ENCODE data around the gene CCSER2.
"Not testable (repeated sequence)": the region's sequence is repeated elsewhere in the genome, so short reads cannot be mapped to it uniquely, and the experiment has no call there.

Gene CCSER2

DNA sequence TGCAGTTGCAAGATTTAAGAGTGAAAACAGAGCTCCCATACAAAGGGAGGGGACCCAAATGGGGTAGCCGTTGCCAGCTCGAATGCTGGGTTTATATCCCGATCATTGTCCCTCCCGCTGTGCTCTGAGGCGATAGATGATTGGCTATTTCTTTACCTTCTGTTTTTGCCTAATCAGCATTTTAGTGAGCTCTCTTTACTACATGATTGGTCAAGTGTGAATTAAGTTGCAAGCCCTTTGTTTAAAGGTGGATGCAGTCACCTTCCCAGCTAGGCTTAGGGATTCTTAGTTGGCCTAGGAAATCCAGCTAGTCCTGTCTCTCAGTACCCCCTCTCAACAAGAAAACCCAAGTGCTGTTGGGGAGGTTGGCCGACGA is 197.4 kb downstream of the CCSER2 start:
- not testable (repeated sequence) for DNase-seq

DNA sequence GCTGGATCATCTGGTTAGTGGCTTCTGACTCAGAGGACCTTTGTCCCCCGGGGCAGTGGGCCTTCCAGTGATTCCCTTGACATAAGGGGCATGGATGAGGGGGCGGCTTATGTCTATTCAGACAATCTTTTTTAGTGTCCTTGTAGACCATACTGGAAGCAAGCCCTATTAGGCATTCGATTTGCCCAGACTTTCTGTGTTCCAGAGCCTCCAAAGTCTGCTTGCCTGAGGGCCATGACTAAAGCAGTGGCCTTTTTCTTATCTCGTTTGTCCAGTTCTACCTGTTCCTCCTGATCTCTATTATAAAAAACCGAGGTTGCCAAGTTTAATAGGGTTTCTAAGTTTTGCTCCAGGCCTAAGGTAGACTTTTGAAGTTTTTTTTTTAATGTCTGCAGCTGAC is 199.0 kb downstream of the CCSER2 start:
- not testable (repeated sequence) for DNase-seq

DNA sequence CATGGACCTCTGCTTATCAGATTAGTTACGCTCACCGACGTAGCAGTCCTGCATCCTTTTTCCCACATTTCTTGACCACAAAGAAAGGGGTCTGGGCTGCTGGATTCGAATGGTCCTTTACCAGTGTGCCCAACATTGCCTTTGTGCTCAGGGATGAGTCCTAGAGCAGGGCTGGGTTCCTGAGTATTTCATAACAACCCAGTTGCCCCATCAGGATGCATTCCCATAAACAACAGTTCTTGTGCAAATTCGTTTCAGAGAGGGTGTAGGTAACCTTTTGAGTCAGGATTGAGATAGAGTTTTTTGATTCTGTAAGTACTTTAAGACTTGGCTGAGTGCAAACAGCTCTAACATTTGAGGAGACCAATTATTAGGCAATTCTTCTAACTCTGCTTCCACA is 200.1 kb downstream of the CCSER2 start:
- not testable (repeated sequence) for DNase-seq

DNA sequence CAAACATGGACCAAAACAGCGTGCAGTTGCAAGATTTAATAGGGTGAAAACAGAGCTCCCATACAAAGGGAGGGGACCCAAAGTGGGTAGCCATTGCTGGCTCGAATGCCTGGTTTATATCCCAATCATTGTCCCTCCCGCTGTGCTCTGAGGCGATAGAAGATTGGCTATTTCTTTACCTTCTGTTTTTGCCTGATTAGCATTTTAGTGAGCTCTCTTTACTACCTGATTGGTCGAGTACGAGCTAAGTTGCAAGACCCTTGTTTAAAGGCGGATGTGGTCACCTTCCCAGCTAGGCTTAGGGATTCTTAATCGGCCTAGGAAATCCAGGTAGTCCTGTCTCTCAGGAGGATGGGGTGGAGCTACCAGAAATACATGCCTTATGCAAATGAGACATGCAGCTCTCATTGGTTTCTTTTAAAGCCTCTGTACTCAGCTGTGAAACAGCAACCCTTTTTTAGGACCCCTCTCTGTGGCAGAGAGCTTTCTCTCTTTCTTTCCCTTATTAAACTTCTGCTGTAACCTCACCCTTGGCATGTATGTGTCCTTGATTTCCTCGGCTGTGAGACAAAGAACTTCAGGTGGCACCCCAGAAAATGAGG is 202.4 kb downstream of the CCSER2 start:
- no peak for DNase-seq

DNA sequence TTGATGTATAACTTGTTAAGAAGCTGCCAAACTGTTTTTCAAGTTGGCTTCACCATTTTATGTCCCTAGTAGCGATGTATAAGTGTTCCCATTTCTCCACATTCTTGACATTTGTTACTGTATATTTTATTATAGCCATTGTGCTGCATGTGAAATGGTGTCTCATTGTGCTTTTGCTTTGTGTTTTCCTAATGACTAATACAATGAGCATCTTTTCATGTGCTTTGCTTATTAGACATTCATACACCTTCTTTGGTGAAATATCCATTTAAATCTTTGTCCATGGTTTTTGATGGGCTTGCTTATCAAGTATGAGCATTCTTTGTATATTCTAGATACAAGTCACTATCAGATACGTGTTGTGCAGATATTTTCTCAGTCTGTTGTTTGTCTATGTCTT is 203.0 kb downstream of the CCSER2 start:
- no peak for DNase-seq

DNA sequence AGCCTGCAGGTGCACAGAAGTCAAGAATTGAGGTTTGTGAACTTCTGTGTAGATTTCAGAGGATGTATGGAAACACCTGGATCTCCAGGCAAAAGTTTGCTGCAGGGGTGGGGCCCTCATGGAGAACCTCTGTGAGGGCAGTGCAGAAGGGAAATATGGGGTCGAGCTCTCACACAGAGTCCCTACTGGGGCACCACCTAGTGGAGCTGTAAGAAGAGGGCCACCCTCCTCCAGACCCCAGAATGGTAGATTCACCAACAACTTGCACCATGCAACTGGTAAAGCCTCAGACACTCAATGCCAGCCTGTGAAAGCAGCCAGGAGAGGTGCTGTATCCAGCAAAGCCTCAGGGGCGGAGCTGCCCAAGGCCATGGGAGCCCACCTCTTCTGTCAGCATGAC is 205.8 kb downstream of the CCSER2 start:
- DNase-seq, result no peak

DNA sequence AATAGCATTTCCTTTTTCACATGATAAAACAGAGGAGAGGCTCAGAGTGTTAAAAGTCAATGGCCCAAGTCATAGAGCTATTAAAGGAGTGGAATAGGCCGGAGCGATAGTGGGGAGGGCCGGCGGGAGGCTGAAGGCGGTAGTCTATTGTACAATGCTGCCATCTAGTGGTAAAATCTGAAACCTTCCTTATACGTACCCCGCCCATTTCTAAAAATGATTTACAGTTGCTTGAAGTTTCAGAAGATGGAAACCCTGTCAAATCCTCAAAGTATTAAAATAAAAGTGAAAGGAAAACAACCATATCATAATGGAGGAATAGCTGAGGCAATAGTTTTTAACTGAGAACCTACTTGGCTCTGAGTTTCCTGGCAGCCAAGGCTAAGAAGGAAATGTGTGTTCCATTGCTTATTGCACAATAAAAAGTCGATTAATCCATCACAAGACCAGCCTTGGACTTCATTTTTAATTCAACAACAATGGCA is 209.1 kb downstream of the CCSER2 start:
- peak; percentile 77 to 88 (median 84) for DNase-seq

DNA sequence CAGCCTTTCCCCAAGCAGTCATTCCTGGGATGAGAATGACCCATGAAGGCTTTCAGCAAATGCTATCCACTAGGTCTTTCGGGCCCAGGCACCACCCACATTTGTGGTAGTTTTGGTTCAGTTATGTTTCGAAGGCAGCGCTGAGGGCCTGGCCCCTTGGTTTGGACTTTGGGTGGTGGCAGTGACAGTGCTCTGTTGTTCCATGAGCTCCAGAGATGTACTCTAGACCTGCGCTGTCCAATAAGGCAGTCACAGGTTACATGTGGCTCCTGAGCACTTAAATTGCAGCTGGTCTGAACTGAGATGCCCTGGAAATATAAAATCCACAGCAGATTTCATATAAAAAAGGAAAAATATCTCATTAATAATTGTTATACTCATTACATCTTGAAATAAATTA is 209.6 kb downstream of the CCSER2 start:
- no peak for DNase-seq

DNA sequence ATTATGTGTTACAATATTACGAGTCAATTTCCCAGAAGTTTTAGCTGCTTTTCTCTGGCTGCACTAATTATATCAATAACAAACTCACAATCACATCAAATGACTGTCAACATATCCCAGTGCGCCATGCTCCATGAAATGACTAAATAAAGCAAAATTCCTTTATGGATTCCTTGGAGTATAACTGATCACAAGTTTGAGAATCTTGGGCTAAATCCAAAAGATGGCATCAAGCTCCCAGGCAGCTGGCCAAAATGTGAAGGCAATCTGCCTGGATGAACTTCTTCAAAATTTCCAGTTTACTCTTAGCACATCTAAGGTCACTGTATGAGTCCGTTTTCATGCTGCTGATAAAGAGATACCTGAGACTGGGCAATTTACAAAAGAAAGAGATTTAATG is 210.8 kb downstream of the CCSER2 start:
- DNase-seq, result no peak

DNA sequence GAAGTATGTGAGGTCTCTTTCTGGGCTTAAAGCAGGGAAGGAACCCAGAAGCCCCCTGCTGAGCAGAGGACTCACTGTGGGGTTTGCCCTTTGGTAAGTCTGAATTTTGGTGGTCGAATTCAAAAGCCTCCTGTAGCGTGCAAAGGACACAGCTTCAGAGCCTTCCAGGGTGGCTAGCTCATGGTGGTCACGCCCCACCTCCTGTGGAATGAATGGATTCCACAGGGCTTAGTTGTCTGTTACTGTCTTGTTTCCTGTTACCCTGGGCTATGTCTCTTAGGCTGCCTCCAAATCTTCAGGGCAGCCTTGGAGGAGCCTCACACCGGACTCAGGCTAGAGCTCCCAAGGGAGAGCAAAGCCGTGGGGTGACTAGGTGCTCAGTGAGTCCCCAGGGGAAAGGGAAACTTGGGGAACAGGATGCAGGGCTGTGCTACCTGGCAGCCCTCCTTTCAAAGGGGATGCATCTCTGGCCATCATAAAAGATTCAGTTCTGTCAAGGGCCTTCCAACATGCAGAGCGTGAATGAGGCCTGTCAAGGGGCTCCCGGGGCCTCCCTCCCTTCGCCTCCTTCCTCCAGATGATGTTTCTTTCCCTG is 211.7 kb downstream of the CCSER2 start:
- no peak for DNase-seq

DNA sequence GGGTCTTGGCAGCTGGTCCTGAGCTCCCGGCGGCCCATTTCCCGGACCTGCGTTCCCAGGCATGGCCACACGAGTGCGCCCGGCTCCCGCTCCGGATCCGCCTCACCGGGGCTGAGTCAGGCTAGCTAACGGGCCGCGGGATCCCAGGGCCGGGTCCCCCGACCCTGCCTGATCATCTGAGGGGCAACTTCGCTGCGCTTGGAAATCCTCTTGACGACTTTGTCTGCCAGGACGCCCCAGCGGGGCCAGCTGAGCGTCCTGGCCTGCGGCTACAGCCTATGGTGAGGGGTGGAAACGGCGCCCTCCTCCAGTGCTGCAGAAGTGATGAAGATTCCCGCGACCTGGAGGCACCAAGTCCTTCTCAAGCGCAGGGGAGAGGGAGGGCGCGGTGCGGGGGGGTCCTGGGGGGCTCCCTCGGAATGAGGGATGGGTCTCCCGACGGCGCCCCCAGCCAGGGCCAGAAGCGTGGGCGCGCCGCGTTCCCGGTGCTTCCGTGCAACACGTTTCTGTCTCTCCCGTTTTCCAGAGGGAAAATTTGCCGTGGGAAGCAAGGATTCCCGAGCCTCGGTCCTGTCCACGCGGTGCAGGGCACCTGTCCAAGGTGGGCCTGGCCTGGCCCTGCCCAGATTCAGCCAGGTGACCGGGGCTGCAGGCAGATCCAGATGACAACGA is 212.4 kb downstream of the CCSER2 start:
- peak; percentile 68 to 85 (median 74) for DNase-seq

DNA sequence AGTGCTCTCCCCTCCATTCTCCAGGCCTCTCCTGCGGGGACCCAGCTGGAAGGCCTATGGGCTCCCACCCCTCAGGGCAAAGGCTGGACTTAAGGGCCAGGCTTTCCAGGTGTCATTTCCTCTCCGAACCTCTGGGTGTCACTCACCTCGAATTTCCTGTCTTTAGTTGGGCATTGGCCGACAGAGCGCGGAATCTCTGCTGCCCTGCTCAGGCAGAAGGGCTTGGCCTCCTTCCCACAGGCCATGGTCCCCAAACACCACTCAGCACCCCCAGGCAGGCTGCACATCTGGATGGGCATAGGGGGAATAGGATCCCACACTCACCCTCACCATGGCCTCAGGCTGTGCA is 212.9 kb downstream of the CCSER2 start:
- DNase-seq, result no peak

DNA sequence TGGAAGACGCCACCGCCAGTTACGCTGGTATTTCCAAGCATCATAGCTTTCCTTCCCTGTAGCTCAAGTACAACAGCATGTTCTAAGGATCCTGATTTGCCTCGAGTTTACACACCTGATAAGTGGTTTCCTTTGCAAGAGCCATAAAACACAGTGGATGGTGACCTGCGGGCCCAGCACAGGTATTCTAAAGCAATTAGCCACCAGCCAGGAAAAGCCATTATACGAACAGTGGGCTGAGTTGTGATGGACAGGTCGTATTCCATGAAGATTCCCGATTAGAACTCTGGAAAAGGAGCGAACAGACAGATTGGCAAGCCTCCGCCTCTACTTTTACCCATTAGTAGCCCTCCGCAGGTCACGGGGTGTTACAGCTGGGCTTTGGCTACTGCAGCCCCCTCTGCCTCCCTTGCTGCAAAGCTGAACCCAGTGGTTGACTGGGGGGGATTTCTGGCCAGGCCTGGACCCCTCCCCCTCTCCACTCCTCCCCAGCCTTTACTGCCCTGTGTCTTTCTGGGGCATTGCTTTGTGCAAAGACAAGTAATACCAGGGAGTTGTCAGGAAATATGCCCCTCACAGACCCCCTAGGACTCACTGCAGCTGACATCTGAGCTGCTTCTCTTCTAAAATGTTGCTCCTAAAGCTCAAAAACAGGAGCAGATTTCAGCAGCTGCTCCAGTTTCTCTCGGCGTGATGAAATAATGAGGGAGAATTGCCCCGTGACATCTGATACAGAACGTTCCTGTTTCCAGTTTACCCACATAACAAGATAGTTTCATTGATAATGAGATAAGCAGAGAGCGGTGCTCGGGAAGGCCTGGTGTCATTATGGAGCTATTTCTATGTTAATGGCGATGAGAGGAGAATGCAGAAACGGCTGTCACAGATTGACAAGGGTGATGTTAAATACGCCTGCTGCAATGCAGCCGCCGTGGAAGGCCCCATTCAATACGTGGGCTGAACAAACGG is 214.4 kb downstream of the CCSER2 start:
- DNase-seq, result no peak

DNA sequence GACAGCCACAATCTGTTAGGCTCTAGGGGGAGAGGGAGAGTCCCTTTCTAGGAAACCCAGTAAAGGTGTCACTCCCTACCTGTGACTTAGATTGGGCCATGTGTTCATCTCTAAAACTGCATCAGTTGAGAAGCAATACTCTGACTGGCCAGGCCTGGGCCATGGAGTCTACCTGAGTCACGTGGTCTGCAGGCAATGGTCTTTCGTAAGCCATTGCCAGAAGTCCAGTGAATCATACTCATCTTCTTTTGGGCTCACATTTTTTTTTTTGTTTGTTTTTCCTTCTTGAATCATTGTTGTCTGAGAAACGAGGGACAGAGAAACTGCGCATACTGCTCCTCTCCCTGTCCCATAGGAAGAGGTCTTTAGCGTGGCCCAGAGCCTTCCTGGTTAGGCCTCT is 215.6 kb downstream of the CCSER2 start:
- DNase-seq, result no peak

DNA sequence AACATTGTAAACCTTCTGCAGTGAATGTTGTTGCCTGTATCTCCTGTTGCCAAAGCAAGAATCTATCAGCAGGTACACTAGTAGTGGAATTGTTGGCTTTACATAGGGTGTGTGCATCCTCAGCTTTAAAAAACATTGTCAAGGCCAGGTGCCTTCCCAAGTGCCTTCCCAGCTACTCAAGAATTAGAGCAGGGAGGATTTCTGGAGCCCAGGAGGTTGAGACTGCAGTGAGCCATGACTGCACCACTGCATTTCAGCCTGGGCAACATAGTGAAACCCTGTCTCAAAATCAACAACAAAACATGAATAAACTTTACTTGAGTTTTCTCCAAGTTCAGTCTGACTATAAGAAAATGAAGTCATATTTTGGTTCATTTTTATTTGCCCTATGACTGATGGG is 217.3 kb downstream of the CCSER2 start:
- DNase-seq, result no peak

DNA sequence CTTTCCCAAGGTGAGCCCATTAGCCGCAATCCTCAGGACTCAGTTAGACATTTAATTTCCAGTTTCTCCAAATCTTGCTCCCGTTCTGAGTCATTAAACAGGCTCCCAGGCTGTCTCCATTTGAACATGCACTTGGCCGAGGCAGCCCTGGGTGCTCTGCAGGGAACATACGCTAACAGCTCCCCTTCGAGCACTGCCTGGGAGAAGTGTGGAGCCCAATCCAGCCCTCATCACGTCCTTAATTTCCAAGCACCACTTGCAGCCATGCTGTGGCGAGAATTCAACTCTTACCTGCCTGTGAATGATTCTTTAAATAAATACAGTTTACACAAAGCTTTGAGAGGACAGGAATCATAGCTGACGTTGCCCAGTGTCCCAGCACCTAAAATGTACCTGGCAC is 218.2 kb downstream of the CCSER2 start:
- DNase-seq, result no peak

DNA sequence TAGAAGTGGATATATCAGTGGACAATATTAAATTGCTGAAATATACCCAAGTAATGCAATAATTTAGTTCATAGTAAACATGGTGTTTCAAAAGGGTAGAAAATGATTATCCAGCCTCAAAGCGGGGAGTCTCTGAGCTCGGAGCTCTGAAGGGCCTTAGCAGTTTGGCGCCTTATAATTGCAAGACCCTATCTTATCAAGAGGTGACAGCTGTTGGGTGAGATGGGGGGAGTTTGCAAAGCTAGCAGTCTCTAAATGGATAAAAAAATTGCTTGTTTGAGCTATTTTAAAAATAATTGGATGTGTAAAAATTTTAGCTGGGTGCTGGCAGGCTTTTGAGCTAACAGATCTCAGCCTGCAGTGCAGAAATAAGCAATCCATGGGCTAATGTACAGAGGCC is 219.2 kb downstream of the CCSER2 start:
- DNase-seq, result no peak

DNA sequence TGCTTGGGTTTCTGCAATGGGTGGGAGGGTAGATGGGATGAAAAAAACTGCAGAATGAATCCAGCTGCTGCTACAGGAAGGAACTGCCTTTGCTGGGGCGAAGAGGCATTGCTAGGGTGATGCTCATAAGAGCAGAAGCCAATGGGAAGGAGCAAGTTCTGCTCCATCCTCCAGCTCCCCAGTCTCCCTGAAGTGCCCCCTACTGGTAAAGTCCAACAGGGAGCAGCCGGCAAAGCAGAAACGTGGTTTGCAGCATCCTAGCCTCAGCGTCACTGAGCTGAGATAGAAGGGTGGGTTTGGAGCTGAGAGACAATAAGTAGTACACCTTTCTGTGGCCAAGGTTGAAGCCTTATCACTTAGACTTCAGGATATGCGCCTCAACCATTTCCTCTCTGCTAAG is 220.5 kb downstream of the CCSER2 start:
- peak in 2 of 3 donors; percentile 25 to 38 for DNase-seq

DNA sequence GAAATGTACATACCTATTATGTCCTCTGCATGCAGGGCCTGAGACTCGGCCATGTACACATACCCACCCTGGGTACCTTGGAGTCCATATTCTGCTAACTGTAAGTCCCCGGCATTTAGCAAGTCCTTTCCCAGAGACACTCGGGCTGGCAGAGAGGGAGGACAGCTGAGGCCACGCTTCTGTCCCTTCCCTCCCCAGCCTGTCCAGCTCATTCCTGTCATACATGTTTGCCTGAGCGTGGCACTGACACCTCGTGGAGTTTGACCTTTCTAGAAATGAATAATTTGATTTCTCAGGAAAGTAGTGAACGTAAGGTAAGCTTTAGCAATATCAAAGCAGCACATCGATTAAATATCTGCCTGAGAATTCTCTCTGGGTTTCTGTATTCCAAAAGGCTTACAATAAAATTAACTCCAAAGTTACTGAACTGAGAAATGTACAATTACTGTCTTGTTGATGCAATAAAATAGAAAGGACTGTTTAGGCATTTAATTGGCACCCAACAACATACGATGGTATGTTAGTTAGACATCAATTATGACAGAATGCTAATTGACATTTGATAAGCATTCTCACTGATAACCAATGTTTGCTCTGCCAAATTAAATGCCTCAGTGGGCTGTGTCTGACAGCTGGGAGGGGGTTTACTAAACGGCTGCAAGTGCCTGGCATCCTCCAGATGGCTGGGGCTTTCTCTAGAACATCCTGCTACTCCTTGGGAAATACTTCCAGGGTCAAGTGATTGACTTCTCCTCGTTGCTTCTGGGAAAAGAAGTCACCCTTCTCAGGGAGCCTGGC is 221.2 kb downstream of the CCSER2 start:
- DNase-seq, result no peak

DNA sequence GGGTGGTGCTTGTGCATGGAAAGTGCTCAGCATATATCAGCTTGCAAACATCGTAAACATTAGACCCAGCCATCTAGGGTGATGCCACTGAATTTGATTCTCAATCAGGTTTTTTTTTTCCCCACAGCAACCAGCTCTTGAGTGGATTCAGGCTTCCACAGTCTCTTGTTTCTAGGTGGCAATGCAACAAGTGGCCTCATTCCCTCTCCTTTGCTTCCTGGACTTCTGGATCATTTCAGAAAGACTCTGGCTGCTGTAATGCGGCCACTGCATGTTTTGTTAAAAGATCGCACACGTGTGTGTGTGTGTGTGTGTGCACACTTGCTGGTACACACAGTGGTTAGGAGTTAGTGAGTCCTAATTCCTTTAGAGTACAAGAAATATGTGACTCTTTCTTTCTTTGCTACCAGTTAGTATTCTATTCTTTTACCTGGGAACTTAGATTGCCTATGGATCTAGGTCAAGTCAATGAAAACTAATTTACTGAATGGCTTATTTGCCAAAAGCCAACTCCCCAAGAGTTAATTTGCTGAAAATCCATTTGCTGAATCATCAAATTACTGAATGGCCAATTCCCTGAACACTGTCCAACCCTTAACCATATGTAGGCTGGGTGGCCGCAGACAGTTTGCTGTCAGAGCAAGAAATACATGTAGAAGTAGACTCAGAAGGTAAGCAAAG is 222.5 kb downstream of the CCSER2 start:
- no peak for DNase-seq

DNA sequence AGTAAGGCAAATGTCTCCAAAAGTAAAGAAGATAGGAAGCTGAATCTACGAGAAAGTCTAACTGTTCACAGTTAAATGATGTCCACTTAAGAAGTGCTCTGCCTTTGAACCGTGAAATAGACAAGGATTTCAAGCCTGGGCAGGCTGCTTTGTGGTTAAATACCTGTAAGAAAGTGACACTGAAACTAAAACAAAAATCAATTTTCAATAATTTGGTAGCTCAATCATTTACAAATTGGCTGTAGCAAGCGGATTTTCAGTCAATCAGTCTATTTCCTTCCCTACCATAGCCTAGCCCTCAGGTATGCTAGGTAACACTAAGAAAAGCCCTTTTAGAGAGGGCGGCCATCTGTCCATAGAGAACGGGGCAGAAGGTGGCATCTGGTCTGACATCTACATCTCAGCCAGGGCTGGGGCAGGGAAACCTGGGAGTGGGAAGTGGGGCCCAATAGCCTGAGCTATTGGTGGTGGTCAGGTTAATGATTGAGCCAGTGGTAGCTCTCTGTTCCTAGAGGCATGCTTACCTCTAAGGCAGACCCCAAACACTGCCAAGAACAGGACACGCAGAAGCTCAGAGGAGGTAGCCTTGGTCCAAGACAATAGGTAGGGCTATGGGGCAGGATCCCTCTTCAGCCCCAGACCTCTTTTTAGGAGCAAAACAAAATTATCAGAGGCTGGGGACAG is 223.2 kb downstream of the CCSER2 start:
- no peak for DNase-seq

All from suppressor macrophage treated with lipopolysaccharide for 1 hour (primary cell).